ENCODE results near the gene TMEM40. TPM values are rescaled to one million over a fixed set of nuclear protein-coding genes. Genes with fewer than 3 reads are reported as not detected.

The TMEM40 gene
- total RNA-seq, 1 experiment from 2014 or later = not detected

- Mint-ChIP-seq H3K9me3 (no peaks in the 10 kb centered on the region), H3K4me3 (no peak overlapping the region), H3K36me3 (ENCODE audit: insufficient read depth in 1 of 3, low read depth in 3 of 3) (no peaks in the 10 kb centered on the region), H3K27me3 (ENCODE audit: low read depth) (no peaks in the 10 kb centered on the region; the same call in 1 of the 2 replicates), H3K4me1 (peaks cover 17% of the 10 kb centered on the region in 2 experiments), H3K27ac (no peak overlapping the region)
- Histone ChIP-seq H3K9me3 (ENCODE audit: control insufficient read depth, low read depth, low read length) (no peaks in the 10 kb centered on the region), H3K23ac (ENCODE audit: insufficient read length, low read depth, low read length) (no peak overlapping the region), H4K8ac (replicated peaks; ENCODE audit: insufficient read length, low read depth, low read length) (no peak overlapping the region), H3K27ac (ENCODE audit: insufficient read length, low read depth, low read length) (no peak overlapping the region), H2BK15ac (ENCODE audit: low read depth, low read length) (no peak overlapping the region), H2AFZ (ENCODE audit: low read length) (no peak overlapping the region), H2BK12ac (ENCODE audit: insufficient read length, low read depth, low read length) (no peak overlapping the region), H3K4ac (ENCODE audit: low read depth, low read length) (no peak overlapping the region), H2AK5ac (ENCODE audit: insufficient read length, low read length) (no peak overlapping the region), H3T11ph (ENCODE audit: low read length) (no peak overlapping the region), H4K91ac (ENCODE audit: insufficient read length, low read depth, low read length) (no peak overlapping the region), H3K56ac (ENCODE audit: insufficient read length, low read depth, low read length) (no peak overlapping the region), H3K14ac (ENCODE audit: insufficient read depth, low read length) (no peak overlapping the region), H4K5ac (ENCODE audit: insufficient read length, low read depth, low read length) (no peak overlapping the region), H3K79me1 (ENCODE audit: insufficient read depth, low read depth, low read length, poor library complexity, severe bottlenecking) (no peaks in the 10 kb centered on the region), H2BK20ac (ENCODE audit: low read depth, low read length, poor library complexity, severe bottlenecking) (no peak overlapping the region), H3K79me2 (ENCODE audit: insufficient read depth, low read length) (no peaks in the 10 kb centered on the region), H3K18ac (ENCODE audit: insufficient read length, low read depth, low read length) (no peak overlapping the region), H3K23me2 (ENCODE audit: insufficient read length, low read depth, low read length, poor library complexity, severe bottlenecking) (no peaks in the 10 kb centered on the region), H3K4me2 (ENCODE audit: insufficient read depth, insufficient read length, low read length) (no peak overlapping the region), H2BK5ac (ENCODE audit: insufficient read length, low read length) (no peak overlapping the region), H2BK120ac (ENCODE audit: low read depth, low read length, poor library complexity, severe bottlenecking) (no peak overlapping the region), H4K20me1 (ENCODE audit: control insufficient read depth, insufficient read depth, insufficient read length) (no peaks in the 10 kb centered on the region), H3K9ac (ENCODE audit: extremely low read depth, insufficient read length, low read length) (no peak overlapping the region), H3K4me1 (ENCODE audit: insufficient read depth, low read length) (no peaks in the 10 kb centered on the region), H3K27me3 (ENCODE audit: insufficient read depth, low read length) (no peaks in the 10 kb centered on the region)
- DNase-seq = no peak
- no CpG with 5 or more reads among the region's 4 CpGs for WGBS (ENCODE audit: extremely low coverage, insufficient read length, low lambda C conversion rate)
- no peak for TF ChIP-seq CTCF (conservative IDR thresholded peaks at IDR 0.05)
These were observed 2.9 kb downstream of the TMEM40 start for GRCh38 chr3:12756175-12756574.

All from H9 (cell line).